HG03521 (cell line): ENCODE results near the gene KSR2.

Source experiments
- ATAC-seq: cut with Tn5 transposase; IDR thresholded peaks from one replicate; pipeline ENCODE4 v1.9.1; 2021; ENCODE audit warnings: mild to moderate bottlenecking, moderate library complexity; ENCODE audit not compliant: unreplicated experiment

Gene KSR2

DNA sequence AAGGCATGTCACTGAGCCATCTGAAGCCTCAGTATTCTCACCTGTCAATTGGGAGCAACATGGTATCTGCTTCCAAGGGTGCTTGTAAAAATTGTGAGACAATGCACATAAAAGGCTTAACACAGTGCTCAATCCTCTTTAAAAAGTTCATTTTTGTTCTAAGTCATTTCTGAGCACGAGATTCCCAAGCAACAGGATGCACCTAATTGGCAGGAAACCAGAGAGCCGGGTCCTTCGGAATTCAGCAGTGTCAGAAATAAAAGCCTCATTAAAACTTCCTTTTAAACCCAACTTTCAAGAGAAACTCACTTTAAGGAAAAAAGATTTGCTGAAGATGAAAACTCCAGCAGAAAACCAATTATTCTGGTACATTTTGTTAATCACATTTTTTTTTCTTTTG is 494.9 kb downstream of the KSR2 start:
- no peak for ATAC-seq

DNA sequence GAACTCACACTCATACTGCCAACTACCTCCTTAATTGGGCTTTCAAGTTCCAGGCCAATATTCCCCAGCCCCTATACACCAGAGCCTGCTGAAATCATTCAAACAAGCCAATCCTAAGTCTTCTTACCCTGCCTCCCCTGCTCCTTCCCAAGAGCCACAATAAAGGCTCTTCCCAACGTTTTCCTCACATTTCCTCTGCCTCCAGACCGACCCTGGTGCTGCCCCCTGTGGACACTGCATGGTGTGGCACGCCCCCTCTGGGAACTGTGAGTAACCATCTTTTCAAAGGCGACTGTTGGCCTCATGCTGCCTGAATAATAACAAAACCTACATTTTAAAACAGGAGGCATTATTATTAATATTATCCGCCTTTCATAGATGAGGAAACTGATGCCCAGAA is 495.8 kb downstream of the KSR2 start:
- no peak for ATAC-seq

DNA sequence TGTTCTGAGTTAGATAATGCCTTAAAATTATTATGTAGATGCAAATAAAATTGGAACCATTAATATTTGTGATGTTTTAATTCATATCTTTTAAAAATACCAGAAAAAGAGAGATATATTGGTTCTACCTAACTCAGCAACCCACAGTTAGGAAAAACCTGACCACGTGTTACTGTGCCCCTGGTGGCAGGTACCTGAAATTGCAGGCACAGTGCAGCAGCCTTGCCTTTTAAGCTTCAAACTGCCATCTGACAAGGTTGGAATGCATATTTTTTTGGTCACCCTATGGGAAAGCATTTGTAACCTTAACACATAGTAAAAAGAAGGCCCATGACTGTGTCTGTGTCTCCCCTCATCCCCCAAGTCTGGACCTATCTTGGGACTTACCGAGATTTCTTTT is 498.0 kb downstream of the KSR2 start:
- no peak for ATAC-seq

DNA sequence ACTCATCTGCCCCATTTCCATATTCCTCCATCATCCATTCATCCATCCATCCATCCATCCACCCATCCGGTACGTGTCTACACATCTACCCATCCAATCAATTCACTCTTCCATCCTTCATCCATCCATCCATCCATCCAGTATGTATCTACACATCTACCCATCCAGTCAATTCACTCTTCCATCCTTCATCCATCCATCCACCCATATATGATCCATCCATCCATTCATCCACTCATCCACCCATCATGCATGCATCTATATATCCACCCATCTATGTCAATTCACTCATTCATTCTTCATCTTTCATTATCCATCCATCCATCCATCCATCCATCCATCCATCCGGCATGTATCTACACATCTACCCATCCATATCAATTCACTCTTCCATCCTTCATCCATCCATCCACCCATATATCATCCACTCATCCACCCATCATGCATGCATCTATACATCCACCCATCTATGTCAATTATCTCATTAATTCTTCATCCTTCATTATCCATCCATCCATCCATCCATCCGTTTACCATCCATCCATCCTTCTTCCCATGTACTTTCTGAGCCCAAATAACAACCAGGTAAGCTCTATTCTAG is 498.8 kb downstream of the KSR2 start:
- ATAC-seq: no peak

DNA sequence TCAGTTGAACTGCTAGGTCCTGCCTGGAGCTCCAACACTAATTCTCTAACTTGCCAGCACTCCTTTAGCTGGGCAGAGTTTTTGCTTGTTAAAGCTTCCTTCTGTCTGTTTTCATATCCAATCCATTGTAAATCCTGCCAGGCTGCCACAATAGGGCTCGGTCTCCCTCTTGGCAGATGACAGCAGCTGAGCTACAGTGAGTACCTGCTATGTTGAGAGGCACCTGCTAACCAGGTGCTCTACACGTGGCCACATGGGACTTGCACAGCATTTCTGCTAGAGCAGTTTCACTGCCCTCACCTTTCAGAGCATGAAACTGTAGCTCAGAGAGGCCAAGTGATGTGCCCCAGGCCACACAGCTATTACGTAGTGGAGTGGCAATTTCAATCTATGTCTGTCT is 500.8 kb downstream of the KSR2 start:
- ATAC-seq: no peak

DNA sequence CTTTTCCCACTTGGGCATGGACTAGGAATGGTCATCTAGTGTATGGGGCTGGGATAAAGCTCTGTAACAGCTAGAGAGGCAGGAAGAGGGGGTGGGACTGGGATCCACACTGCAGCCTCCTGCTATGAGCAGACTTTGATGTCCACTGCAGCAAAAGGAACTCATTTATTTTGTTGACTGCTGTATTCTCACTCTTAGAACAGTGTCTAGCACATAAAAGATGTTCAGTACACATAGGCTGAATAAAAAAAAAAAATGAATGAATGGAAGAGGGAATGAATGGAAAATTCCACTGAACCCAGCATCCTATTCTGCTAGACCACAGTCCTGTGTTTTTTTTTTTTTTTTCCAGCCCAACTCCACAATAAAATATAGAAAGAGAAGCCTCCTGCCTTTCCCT is 501.2 kb downstream of the KSR2 start:
- no peak for ATAC-seq

DNA sequence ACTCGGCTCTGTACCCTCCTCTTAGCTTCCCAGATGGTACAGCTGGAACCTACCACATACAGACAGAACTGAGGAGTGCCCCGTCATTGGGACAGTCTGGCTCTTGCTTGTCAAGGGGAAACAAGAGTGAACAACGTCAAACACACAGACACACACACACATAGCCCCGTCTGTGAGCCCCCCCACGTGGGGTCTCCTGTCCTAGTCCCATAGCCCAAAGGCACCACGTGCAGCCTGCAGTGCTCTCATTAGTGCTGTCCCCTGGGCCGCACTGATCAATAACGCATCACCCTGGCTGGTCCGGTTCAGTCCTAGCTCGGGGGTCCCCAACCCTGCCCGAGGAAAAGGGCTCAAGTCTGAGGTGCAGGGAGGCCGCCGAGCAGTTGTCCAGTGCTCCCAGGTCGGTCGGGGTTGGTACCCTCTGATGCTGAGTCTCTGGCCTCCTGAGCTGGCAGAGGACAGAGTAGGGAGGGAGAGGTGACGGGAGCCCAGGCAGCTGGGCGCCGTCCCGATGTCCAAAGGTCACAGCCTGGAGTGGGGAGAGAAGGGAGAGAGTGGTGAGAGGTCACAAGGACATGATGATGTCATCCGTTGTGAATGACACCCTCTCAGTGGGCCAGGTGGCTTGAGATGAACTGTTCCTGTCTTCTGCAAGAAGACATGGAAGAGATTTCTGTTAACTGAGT is 502.0 kb downstream of the KSR2 start:
- no peak for ATAC-seq

DNA sequence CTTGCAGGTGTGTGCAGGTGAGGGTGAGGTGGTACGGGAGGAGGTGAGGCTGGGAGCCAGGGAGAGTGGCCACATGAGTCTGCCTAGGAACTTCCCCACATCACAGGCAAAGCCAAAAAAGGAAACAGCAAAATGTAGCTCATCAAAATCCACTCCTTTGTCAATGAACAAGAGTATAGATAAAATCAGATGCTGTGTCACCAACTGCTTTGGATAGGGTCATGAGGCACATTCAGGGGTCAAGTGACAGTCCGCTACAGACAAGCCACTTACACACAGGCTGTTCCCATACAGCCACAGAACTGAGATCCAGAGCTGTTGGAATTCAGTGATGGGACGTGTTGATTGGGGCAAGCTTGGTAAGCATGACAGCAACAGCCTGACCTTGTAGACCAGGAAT is 507.1 kb downstream of the KSR2 start:
- ATAC-seq: no peak

DNA sequence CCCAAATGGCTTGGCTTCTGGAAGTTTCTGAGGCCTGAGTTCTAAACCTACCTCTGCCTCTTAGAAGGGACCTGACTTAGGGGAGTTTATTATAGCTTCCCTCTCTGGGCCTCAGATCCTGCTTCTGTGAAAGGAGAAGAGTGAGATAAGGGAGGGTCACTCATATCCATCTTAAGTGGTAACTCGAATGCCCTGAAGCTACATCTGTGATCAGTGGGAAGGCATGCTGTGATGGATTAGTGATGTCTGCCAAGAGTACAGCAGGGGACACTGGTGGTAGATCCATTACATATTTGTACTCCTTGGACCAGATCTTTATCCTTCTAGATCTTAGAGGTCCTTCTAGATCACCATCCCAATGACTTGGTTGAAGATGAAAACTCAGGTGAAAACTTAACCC is 509.6 kb downstream of the KSR2 start:
- ATAC-seq: no peak

DNA sequence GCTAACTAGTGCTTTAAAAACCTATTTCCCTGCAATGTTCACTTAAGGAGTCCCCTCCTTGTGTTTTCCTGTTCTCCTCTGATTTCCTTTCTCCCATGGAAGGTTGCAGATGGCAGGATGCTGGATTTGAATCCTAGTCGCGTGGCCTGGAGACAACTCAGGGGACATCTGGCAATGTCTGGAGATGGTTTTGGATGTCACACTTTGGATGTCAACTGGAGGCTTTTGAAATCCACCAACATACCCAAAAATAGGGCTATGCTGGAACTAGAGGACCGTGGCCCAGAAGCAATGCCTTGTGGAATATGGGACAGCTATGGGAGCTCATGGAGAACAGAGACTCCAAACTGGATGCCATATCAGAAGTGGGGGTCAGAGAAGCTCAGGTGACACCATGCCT is 511.6 kb downstream of the KSR2 start:
- no peak for ATAC-seq

DNA sequence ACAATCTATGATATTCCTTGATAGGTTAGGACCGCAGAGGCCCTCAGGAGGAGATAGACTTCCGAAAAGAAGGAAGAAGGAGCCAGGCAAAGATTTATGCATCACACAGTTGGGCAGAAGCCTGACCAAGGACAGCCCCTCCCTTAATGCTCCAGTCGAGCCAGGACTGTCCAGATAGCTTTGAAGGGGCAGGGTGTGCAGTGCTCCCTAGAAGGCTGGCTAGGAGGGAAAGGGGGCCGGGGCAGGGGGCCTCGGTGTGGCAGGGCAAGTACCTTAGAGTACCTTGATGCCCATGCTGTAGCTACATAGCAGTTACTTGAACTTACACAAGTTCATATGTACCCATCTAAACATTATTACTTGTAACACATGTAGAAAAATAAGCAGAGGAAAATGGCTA is 512.7 kb downstream of the KSR2 start:
- no peak for ATAC-seq

DNA sequence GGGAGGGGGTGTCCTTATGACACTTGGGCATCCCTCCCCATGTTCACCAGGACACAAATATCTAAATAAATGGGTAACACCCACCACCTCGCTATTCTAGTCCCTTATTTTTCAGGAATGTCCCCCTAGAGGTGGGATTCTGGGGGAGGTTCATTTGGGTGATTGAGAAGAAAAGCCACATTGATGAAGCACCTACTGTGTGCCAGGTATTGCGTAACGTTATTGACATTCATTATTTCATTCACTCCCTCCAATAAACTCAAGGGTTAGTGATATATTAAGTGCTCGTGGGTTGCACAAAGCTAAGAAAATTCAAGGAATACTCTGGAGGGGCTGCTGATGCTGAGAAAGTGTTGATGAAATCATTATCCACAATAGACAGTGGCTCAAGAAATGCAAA is 514.8 kb downstream of the KSR2 start:
- ATAC-seq: no peak

DNA sequence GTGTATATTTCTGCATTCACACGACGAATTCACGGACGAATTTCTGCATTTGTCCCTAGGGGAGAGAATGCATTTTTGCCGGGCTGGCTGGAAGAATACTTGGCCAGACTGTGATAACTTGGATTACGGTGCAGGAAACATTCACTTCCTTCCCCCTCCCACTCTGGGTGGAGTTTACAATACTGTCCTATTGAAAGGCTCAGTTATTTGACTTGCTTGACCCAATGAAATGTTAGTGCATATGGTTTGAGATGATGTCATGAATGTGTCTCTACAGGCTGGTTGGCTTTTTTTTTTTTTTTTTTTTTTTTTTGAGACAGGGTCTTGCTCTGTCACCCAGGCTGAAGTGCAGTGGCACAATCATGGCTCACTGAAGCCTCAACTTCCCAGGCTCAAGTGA is 516.7 kb downstream of the KSR2 start:
- no peak for ATAC-seq

DNA sequence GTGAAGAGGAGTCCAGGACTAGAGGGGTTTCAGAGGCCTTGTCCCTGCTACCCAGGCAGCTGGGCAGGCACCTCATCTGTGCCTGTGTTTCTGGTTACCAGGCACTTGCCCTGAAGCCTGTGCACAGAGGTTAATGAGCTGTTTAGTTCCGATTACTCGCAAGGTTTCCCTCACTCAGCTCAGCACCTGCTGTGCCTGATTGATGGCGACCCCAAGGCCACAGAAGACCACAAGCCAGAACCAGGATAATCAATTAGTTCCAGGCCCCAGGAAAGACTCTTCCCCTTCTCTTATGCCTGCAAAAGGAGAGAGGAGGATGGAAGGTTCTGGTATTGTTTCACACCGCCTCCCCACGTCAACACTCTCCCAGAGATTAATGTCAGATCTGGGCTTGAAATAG is 518.6 kb downstream of the KSR2 start:
- ATAC-seq: no peak

DNA sequence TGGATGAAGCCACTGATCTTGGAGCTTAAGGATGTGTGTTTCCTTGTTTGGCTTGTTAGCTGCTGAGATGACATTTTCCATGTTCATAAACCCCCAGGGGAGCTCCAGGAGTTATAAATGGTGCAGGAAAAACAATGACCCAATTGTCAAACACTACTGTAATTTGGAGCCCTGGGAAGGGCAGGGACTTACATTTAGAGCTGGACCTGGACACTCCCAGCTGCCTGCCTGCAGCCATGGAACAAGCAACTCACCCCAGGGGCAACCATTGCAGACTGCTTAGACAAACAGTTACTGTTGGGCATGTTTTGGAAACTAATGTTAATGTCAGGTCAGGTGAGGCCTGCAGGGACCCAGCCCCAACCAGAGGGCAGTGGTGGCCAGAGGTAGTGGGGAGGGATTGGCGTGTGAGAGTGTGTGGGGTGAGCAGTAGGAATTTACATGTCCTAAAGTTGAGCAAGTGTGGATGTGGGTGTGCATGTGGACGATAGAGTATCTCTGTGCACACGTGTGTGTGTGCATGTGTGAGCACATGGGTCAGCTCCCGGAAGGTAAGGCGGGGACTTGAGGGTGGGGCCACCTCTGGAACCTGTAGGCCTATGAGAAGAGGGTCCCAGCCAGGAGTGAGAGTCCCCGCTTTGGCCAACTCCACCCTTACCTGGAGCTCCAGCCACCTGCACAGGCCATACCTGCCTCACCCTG is 521.0 kb downstream of the KSR2 start:
- no peak for ATAC-seq

DNA sequence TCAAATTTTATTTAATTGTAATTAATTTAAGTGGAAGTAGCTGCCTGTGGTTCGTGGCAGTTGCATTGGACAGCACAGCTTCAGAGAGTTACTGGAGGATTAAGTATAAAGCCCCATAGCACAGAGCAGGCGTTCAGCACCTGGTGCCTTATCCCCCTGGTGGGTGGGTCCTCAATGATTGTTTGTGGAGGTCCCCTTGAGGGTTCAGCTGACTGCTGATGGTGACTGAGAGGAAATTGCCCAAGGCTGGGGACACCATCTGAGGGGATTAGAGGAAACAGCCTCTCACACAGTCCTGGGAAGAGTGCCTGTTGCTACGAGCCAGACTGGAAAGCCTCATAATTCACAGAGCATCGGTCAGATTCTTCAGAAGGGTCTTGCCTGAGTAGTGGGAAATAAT is 524.0 kb downstream of the KSR2 start:
- ATAC-seq: no peak

DNA sequence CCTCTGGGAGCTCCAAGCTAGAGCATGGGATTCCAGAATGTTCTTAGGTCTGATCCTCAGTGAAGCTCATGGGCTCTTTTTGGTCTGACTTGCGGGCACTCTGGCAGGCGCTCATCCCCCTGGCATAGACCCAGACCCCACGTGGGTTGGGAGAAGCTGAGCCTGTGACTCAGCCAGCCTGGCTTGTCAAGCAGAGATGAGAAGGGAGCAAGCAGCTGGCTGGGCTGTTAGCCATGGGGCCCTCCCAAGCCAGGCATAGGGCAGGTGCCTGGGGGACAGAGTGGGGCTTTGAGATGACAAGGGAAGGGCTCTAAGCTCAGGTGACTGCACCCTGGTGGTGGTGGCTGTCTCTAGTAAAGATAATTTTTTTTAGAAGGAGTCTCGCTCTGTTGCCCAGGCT is 527.0 kb downstream of the KSR2 start:
- no peak for ATAC-seq

DNA sequence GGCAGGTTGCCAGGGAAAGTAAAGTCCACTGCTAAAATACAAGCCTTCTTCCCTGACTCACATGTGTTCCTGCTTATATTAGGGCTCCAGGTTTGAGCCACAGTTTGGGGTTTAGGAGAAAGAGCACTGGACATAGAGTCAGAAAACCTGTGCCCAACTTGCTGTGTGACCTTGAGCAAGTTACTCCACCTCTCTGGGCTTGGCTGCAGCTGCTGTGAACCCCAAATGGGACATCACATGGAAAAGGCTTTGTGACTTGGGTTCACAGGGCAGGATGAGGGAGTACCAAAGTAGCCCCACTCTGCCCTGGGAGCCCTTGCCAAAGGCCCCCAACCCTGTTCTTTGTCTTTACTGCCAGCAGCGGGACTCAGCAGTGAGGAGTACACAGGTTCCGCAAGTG is 528.4 kb downstream of the KSR2 start:
- no peak for ATAC-seq

DNA sequence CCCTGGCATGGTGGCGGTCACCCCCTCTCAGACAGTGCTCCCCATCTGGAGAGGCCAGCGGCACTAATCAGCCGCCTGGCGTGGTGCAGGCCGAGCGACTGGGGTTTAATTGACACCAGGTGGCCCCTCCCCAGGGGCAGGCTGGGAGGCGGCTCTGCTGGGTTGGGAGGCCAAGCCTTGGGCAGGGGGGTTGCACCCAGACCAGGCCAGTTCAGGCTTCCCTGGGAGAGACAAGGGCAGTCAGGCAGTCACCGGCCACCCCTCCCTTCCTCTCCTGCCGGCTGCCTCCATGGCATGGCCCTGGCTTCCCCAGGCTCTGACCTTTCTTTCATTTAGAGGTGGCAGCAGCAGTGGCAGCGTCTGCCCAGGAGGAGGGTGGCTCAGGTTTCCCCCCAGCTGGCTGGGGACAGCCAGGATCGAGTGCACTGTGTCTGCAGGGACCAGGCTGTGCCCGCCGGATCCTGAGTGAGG is 529.2 kb downstream of the KSR2 start:
- ATAC-seq: no peak

DNA sequence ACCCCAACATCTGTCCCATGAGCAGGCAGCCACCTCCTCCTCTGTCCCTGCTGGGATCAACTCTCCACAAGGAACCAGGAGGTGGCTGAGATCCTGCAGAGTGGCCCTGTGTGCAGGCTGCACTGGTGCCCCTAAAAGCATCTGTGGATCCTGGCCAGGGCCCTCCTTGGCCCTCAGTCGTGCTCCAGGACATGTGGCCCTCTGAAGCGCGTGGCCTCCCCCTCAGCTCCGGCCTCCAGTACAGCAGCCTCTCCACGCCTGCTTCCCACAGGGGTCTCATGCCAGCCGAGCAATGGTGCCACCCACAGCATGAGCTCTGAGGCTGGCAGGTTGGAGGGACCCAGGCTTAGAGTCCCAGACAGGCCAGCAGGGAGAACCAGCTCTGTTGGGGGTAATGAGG is 530.0 kb downstream of the KSR2 start:
- no peak for ATAC-seq

DNA sequence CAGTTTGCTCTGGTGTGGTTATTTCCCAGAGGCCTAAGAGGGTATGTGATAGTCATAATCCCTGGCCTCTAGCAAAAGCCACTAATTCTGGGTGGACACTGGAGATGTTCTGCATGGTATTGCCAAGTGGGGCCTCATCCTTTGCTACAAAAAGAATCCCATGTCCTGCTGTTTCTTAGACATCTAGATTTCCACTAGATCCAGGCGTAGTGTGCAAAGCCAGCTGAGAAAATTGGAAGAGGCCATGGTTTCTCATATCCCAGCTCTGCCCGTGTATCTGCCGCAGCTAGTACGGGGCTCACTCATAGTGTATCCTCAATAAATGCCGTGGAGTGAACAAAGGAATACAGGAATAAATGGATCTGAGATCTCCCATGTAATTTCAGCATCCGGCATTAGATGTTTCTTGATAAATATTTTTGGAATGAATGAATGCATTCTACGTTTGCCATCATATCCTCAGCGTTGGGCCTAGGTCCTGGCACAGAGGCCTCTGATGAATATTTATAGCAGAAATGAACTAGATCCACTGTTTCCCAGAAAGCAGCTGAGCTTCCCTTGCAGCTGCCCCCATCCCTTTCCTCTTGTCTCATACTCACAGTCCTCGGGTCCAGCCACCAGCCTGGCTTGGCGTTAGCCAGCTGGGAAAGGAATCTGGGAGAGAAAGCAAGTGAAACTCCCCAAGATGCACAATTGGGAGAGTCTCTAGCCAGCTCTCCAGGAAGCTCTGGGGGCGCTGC is 531.1 kb downstream of the KSR2 start:
- no peak for ATAC-seq

DNA sequence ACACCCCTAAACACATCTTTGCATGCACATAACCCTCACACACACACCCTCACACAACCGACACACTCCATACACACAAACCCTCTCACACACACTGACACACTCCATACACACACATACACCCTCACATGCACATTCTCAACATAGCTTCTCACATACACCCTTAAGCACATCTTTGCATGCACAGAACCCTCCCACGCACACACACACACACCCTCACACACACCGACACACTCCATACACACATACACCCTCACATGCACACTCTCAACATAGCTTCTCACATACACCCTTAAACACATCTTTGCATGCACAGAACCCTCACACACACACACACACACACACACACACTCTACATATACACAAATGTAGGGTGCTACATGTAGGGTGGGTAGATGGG is 534.9 kb downstream of the KSR2 start:
- ATAC-seq: no peak
